Right lobe of liver (tissue), 4 donors: Measurements from ENCODE around the gene FBXO21.

ENCODE experiments used
- POLR2A ChIP-seq: fragments of 450-650 bp; IDR thresholded peaks from one replicate; pipeline ENCODE4 v1.6.1; 2017; ENCODE audit warnings: antibody characterized with exemption, mild to moderate bottlenecking
- TF ChIP-seq, protein P1 (sequence below), 4 donors: fragments of 200-600 bp in 3 of 4; fragments of 450-650 bp in 1 of 4; IDR thresholded peaks; one replicate each; pipeline versions ENCODE4 v1.5.1 to v1.8.0; 2016 to 2022; ENCODE audit warnings: antibody characterized with exemption in 4 of 4, mild to moderate bottlenecking in 2 of 4
- donor health status: DM: no; HTN: no; CAD: no.
- donor health status: DM: no; HTN: no; CAD: no.
- donor health status: DM: no; HTN: yes; CAD: no.

DNA sequence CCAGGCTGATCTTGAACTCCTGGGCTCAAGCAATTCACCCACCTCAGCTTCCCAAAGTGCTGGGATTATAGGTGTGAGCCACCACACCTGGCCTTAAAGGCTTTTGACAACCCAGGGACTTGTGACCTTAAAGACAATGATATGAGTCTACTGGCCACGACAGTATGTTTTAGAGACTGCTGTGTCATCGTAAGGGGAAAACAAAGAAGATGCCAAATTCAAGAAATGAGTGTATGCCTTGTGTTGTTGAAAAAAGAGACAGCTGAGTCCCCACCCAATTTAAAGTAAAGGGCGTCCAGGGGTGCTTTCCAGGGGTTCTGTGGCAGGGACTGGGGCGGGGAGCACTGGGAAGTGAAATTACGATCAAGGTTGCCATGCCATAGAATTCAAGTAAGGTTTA lies 26.4 kb upstream of the FBXO21 start:
- no peak for TF ChIP-seq POLR2A
- TF ChIP-seq, protein P1, sequence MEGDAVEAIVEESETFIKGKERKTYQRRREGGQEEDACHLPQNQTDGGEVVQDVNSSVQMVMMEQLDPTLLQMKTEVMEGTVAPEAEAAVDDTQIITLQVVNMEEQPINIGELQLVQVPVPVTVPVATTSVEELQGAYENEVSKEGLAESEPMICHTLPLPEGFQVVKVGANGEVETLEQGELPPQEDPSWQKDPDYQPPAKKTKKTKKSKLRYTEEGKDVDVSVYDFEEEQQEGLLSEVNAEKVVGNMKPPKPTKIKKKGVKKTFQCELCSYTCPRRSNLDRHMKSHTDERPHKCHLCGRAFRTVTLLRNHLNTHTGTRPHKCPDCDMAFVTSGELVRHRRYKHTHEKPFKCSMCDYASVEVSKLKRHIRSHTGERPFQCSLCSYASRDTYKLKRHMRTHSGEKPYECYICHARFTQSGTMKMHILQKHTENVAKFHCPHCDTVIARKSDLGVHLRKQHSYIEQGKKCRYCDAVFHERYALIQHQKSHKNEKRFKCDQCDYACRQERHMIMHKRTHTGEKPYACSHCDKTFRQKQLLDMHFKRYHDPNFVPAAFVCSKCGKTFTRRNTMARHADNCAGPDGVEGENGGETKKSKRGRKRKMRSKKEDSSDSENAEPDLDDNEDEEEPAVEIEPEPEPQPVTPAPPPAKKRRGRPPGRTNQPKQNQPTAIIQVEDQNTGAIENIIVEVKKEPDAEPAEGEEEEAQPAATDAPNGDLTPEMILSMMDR (IDR thresholded peaks at IDR 0.05): no peak
